PC-9 (cell line): ENCODE measurements around the gene EPB41L3. TPM values are rescaled to one million over a fixed set of nuclear protein-coding genes. Genes with fewer than 3 reads are reported as not detected.
A peak's percentile ranks its signal among the peaks of the same experiment; 100 is the strongest.

Experiments
- BruUV-seq: library from RNA; stranded (reverse); fragments of 400-500 nt; replicated peaks from 2 replicates; lab custom pipeline; 2021; lab: Mats Ljungman, UMichigan
- CTCF ChIA-PET: fragments of 300-600 bp; sonication (Branson Sonifier 250); formaldehyde crosslinking; loops from one replicate; lab custom pipeline; 2022; ENCODE audit warnings: antibody characterized with exemption; lab: Charles Lee
- POLR2A ChIA-PET: fragments of 300-600 bp; sonication (Branson Sonifier 250); formaldehyde crosslinking; loops from one replicate; lab custom pipeline; 2022; ENCODE audit warnings: antibody characterized with exemption; ENCODE audit not compliant: unreplicated experiment; lab: Charles Lee
- DNase-seq, 2 experiments: peaks; one replicate each; pipeline versions ENCODE4 v3.0.0 to v3.0.0-alpha.2; 2015 to 2022; ENCODE audit warnings: mixed read lengths in 1 of 2
- H2AFZ ChIP-seq: fragments of 200-600 bp; sonication (generic); 2 replicates; pipeline ENCODE4 v1.8.1; 2017; ENCODE audit warnings: antibody characterized with exemption
- H3F3A ChIP-seq: fragments of 200-600 bp; sonication (generic); 2 replicates; pipeline ENCODE4 v1.8.1; 2017; ENCODE audit warnings: antibody characterized with exemption, mild to moderate bottlenecking, low read depth; ENCODE audit not compliant: insufficient read depth
- H3K27ac ChIP-seq: fragments of 200-600 bp; sonication (generic); 2 replicates; pipeline ENCODE4 v1.6.1; 2016; ENCODE audit warnings: mixed run types
- H3K27me3 ChIP-seq: fragments of 200-600 bp; sonication (generic); 2 replicates; pipeline ENCODE4 v1.6.1; 2016; ENCODE audit warnings: low read depth, mixed run types; ENCODE audit not compliant: insufficient read depth
- H3K36me3 ChIP-seq: fragments of 200-600 bp; sonication (generic); 2 replicates; pipeline ENCODE4 v1.6.1; 2016; ENCODE audit warnings: low read depth, mixed run types
- H3K4me1 ChIP-seq: fragments of 200-600 bp; sonication (generic); replicated peaks from 2 replicates; pipeline ENCODE4 v1.6.1; 2016; ENCODE audit warnings: mixed run types; ENCODE audit not compliant: insufficient read depth
- H3K4me2 ChIP-seq: fragments of 200-600 bp; sonication (generic); 2 replicates; pipeline ENCODE4 v1.6.1; 2017; ENCODE audit warnings: mixed run types
- H3K4me3 ChIP-seq: fragments of 200-600 bp; sonication (generic); 2 replicates; pipeline ENCODE4 v1.6.1; 2016; ENCODE audit warnings: mixed run types
- H3K79me2 ChIP-seq: fragments of 200-600 bp; sonication (generic); 2 replicates; pipeline ENCODE4 v1.6.1; 2017; ENCODE audit warnings: low read depth, mixed run types
- H3K9me2 ChIP-seq: fragments of 200-600 bp; sonication (generic); 2 replicates; pipeline ENCODE4 v1.8.1; 2017; ENCODE audit warnings: mild to moderate bottlenecking; ENCODE audit not compliant: insufficient read depth
- H3K9me3 ChIP-seq: fragments of 200-600 bp; sonication (generic); 2 replicates; pipeline ENCODE4 v1.8.1; 2016; ENCODE audit warnings: low read depth; ENCODE audit not compliant: insufficient read depth
- H4K20me1 ChIP-seq: fragments of 200-600 bp; sonication (generic); 2 replicates; pipeline ENCODE4 v1.8.1; 2017; ENCODE audit not compliant: insufficient read depth
- EZH2 ChIP-seq: fragments of 200-600 bp; sonication (generic); IDR thresholded peaks from 2 replicates; pipeline ENCODE4 v1.8.0; 2017; ENCODE audit warnings: antibody characterized with exemption, low read depth
- intact Hi-C: fragments of 100-400 bp; cut with micrococcal nuclease; formaldehyde crosslinking; loops from one replicate; pipeline ENCODE4 v1.10.0; 2022; ENCODE audit not compliant: unreplicated experiment
- total RNA-seq: library from RNA; stranded (reverse); gene quantifications from 2 replicates; pipeline ENCODE4 v1.2.3, GENCODE V29; 2021
- TF ChIP-seq, protein P1 (sequence below): fragments of 200-600 bp; sonication (generic); conservative IDR thresholded peaks from 2 replicates; pipeline ENCODE4 v1.6.1; 2017; ENCODE audit warnings: mixed run types, antibody characterized with exemption, mild to moderate bottlenecking, moderate library complexity

The EPB41L3 gene
- total RNA-seq, 1 experiment from 2014 or later = not detected

DNA sequence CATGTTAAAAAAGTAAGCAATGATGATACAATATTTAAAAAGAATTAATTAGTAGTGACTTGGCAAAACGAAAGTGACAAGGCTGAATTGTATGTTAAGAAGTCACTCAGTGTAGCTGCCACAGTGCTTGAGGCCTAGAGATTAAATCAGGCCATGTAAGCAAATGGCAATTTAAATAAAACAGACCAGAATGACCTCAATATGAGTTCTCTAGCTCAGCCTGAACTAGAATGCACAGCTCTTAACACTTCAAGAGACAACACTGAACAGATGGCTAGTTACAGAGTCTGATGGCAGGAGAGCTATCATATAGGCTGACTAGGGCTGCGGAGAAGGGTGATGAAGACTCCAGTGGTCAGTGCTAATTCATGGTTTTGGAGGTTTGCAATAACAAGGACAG lies 130.3 kb downstream of the EPB41L3 start:
- H2AFZ ChIP-seq = no peak overlapping the region
- intact Hi-C loops = loop anchor here (10.0 kb wide), 1 partner anchor 581 kb away; no protein-coding TSS in a partner anchor

DNA sequence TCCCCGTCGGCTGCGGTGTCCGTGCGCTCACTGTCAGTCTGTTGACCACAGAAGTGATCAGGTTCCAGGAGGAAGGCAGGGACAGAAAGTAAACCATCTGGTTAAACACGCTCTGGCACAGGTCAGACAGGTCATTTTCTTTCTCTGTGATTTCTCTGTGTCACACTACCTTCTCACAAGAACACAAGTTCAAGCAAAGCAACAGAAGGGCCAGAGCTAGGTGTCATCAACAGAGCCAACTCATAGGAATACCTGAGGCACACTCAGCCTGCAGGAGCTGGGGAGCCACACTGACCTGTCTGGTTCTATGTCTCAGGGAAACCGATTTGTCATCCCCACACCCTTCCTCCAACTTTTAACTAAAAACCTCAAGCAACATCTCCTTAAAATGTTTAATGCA lies 133.2 kb downstream of the EPB41L3 start:
- intact Hi-C loops = loop anchor here (10.0 kb wide), 1 partner anchor 584 kb away; no protein-coding TSS in a partner anchor
- DNase-seq = peak in 1 of 2 experiments; percentile 3
- Histone ChIP-seq H4K20me1 (no peaks in the 10 kb centered on the region), H3K9me2 (no peaks in the 10 kb centered on the region), H3K36me3 (no peaks in the 10 kb centered on the region), H3K4me1 (no peaks in the 10 kb centered on the region), H2AFZ (no peak overlapping the region), H3K4me2 (no peak overlapping the region), H3K9me3 (no peaks in the 10 kb centered on the region), H3K79me2 (no peaks in the 10 kb centered on the region), H3F3A (no peaks in the 10 kb centered on the region), H3K4me3 (no peak overlapping the region), H3K27me3 (0 out of 2 replicates have a peak, but pooled peaks cover 3% of the 10 kb centered on the region), H3K27ac (no peak overlapping the region)
- BruUV-seq = no TSS peak
- CTCF ChIA-PET = no interaction called here
- POLR2A ChIA-PET = no interaction called here
- TF ChIP-seq, protein P1, sequence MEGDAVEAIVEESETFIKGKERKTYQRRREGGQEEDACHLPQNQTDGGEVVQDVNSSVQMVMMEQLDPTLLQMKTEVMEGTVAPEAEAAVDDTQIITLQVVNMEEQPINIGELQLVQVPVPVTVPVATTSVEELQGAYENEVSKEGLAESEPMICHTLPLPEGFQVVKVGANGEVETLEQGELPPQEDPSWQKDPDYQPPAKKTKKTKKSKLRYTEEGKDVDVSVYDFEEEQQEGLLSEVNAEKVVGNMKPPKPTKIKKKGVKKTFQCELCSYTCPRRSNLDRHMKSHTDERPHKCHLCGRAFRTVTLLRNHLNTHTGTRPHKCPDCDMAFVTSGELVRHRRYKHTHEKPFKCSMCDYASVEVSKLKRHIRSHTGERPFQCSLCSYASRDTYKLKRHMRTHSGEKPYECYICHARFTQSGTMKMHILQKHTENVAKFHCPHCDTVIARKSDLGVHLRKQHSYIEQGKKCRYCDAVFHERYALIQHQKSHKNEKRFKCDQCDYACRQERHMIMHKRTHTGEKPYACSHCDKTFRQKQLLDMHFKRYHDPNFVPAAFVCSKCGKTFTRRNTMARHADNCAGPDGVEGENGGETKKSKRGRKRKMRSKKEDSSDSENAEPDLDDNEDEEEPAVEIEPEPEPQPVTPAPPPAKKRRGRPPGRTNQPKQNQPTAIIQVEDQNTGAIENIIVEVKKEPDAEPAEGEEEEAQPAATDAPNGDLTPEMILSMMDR = no peak
- TF ChIP-seq EZH2 = no peak

More for the DNA sequence above, 130.3 kb downstream of the EPB41L3 start:
- Histone ChIP-seq H3K4me1 (no peaks in the 10 kb centered on the region), H3K27ac (no peak overlapping the region), H3K4me3 (no peak overlapping the region), H3K9me2 (no peaks in the 10 kb centered on the region), H4K20me1 (no peaks in the 10 kb centered on the region), H3K36me3 (no peaks in the 10 kb centered on the region), H3K4me2 (no peak overlapping the region), H3F3A (no peaks in the 10 kb centered on the region), H3K79me2 (no peaks in the 10 kb centered on the region), H3K27me3 (0 out of 2 replicates have a peak, but pooled peaks cover 3% of the 10 kb centered on the region), H3K9me3 (no peaks in the 10 kb centered on the region)
- no TSS peak for BruUV-seq
- ChIA-PET CTCF (no interaction called here), POLR2A (no interaction called here)
- TF ChIP-seq, protein P1 = no peak
- no peak for TF ChIP-seq EZH2
- no peak for DNase-seq

DNA sequence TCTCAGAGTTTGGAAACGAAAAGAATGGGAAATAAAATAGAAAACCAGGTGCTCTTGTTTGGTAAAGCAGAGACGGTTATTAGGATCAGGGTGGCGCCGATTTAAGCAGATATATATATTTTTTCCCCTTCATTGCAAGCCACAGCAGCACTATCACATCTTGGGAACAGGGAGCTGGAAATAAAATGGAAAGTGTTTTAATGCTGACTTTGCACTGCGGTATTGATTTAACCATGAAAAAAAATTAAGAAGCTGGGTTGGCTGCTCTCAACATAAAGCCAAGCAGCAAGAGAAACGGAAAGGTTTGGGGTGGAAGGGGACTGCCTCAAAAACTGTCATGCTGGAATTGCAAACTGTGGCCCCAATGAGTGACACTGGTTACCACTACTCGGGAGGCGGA lies 145.5 kb downstream of the EPB41L3 start:
- no peak overlapping the region for H3K4me2 ChIP-seq
- H4K20me1 ChIP-seq = no peaks in the 10 kb centered on the region
- TF ChIP-seq, protein P1 = no peak
- TF ChIP-seq EZH2 = no peak
- no peak overlapping the region for H3K4me3 ChIP-seq
- H3K79me2 ChIP-seq = no peaks in the 10 kb centered on the region
- H3F3A ChIP-seq = no peaks in the 10 kb centered on the region
- H3K9me3 ChIP-seq = no peaks in the 10 kb centered on the region
- no peaks in the 10 kb centered on the region for H3K36me3 ChIP-seq
- DNase-seq = no peak
- intact Hi-C loops = no loop called here
- ChIA-PET POLR2A (no interaction called here), CTCF (no interaction called here)
- H2AFZ ChIP-seq = no peak overlapping the region
- no TSS peak for BruUV-seq
- H3K4me1 ChIP-seq = no peaks in the 10 kb centered on the region
- H3K27ac ChIP-seq = no peak overlapping the region
- H3K27me3 ChIP-seq = 0 out of 2 replicates have a peak, but pooled peaks cover 2% of the 10 kb centered on the region
- no peaks in the 10 kb centered on the region for H3K9me2 ChIP-seq
